NCI-H1694 (cell line): ENCODE data around the gene SMKR1.
"Not testable (repeated sequence)": the region's sequence is repeated elsewhere in the genome, so short reads cannot be mapped to it uniquely, and the experiment has no call there.

ENCODE experiments used
- DNase-seq: peaks from one replicate; lab custom pipeline; 2025; lab: John Stamatoyannopoulos, UW

The SMKR1 gene

DNA sequence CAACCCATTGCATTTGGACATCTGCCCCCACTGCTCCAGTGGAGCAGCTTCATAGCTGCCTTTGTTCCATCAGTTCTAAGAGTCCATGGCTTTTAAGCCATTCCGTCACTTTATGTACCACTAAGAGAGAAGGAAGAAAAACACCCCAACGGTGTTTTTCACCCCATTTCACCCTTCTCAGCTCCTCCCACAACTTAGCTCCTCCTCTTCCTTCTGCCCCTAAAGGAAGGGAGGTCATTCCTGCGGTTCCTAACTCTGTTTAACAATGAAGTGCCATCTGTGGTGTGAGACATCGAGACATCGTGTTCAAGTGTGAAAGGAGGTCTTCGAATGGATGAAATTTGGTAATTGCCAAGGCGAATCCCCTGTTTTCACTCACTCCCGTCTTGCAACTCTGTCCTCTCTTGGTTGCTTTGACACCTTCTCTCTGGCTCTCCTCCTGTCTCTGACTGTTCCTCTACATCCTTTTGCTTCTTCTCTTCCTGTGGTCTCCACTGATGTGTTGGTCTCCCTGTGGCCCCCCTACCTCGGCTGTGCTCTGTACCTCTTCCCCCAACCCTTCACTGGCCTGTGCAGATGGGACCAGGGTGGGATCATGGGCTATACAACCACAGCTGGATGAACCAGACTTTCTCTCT, 23.0 kb downstream of the SMKR1 start:
- no peak for DNase-seq

DNA sequence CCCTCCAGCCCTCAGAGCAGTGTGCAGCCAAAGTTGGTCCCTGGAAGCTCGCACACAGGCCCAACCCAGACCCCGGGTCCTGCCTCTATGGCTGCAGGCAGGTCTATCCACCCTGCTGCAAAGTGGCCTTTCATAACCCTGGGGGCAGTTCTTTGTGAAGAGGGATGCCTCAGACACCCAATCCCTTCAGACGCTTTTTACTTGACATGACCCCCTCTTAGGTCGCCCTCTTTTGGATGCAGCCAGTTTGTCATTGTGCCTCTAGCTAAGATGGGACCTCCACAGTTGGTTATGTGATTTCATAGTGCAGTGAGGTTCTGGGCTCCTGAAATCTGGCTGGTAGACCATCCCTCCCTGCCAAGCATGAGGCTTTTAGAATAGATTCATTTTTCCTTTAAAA, 27.3 kb downstream of the SMKR1 start:
- DNase-seq, result no peak

DNA sequence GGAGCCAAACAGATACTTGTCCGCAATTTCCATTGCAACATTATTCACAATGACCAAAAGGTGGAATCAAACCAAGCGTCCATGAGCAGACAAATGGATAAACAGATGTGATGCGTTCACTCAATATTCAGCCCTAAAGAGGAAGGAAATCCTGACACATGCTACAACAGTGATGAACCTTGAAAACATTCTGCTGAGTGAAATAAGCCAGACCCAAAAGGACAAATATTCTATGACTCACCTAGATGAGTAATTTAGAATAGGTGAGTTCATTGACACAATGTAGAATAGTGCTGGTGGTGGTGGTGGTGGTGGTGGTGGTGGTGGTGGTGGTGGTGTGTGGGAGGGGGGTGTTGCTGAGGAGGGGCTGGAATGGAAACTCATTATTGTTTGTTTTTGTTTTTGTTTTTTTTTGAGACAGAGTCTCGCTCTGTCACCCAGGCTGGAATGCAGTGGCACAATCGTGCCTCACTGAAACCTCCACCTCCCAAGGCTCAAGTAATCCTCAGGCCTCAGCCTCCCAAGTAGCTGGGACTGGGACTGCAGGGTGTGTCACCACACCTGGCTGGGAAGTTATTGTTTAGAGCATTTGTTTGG, 28.6 kb downstream of the SMKR1 start:
- no peak for DNase-seq

DNA sequence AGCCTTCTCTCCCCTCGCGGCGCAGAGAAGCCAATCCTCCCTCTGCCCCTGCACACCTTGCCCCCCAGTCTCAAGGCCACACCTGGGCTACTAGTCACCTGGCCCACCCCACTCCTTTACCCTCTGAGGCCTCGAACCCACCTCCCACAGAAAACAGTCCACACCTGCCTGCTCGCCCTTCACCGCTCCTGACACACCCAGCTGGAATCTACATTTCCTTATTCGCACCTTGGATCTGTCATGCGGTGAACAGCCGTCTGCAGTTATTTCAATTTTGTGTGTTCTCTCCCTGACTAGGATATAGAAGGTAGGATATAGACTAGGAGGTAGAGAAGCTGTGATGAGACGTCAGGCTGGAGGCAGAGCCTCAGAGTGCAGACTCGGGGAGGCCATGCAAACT, 29.4 kb downstream of the SMKR1 start:
- DNase-seq, result no peak

DNA sequence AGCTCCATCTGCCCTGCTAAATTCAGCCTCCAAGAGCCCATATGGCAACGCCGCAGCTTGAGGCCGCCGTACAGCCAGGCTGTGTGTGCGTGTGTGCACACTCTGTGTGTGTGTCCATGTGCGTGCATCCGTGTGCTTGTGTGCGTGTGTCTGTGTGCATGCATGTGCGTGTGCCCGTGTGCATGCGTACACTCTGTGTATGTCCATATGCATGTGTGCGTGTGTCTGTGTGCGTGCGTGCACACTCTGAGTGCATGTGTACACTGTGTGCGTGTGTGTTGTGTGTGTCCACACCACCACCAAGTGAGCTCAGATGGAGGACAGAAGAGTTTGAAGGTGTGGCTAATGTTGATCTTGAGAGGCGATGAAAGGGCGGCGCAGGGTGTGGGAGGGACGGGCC, 30.0 kb downstream of the SMKR1 start:
- no peak for DNase-seq

DNA sequence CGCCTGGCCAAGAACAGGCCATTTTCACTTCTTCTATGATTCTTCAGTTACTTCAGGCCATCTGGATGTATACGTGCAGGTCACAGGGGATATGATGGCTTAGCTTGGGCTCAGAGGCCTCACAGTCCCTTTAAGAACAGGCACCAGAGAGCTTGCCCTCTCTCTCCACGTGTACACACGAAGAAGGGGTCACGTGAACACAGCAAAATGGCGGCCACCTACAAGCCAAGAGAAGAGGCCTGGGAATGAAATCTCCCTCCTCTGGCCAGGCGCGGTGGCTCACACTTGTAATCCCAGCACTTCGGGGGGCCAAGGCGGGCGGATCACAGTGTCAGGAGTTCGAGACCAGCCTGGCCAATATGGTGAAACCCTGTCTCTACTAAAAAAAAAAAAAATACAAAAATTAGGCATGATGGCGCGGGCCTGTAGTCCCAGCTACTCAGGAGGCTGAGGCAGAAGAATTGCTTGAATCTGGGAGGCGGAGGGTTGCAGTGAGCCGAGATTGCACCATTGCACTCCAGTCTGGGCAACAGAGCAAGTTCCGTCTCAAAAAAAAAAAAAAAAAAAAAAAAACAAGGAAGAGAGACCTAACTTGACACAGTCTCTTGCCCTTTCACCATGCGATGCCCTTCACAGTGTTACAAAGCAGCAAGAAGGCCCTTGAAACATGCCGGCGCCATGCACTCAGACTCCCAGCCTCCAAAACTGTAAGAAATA, 32.4 kb downstream of the SMKR1 start:
- DNase-seq, result not testable (repeated sequence)

DNA sequence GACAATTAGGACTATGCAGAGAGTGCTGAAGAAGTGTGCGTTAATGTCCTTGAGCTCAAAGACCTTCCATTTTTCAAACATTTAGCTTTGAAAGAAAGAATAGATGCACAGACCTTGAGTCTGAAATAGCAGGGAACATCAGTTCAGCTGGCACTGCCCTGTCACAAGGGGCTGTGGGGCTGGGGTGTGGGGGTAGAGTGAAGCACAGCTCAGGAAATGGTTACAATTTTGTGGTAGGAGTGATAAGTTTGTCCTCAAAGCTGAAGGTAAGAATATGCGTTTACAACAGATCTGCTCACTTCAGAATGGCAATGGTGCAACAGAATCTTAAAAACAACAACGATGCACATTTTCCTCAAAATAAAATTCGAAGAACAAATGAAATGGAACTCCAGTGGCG, 33.6 kb downstream of the SMKR1 start:
- no peak for DNase-seq

DNA sequence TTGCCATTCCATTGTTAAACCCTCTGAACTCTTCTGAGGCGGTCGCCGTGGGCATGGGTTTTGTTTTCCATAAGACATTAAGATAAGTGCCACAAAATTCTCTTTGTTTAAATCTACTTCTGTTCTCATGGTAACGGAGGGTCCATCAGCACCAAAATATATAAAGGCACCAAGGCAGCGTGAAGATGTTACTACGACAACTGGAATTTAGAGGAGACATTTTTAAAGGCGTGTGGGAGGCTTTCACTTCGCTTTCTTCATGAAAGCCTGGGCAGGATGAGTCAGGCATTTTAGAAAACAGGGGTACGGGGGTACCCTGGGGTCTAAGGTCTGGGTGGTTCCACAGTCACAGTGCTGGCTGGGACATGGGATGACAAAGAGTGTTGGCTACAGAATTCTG, 34.0 kb downstream of the SMKR1 start:
- no peak for DNase-seq

DNA sequence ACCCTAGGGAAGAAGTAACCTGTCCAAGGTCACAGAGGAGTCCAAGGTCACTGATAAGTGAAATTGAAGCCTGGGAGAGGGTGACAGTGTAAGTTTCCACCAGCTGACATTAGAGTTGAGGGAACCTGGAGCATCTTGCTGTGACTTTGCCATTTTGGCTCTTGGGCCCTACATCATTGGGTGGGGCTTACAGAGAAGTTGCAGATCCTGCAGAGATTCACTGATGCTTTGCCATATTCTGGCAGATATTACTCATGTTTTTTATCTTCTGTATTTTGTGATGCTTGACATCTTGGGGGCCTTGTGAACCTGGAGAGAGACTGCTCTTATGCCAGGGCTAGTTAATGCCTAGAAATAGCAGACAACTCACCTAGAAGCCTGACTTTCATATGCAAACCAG, 36.5 kb downstream of the SMKR1 start:
- DNase-seq, result no peak

DNA sequence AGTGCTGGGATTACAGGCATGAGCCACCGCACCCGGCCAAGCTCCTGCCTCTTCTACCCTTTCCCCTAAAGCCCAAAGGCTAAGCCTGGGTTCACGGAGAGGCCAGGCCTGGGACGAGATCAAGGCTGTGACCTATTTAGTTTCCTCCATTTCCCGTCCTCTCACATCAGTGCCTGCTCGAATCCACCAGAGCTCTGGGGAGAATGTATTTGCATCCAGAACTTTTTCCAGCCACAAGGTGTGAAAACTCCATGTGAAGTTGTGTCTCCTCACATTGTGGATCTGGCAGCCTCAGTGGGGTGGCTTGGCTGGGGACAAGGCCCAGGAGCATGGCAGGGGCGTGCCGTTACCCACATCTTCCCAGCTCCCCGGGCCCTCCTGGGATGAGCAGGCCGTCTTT, 38.0 kb downstream of the SMKR1 start:
- no peak for DNase-seq

DNA sequence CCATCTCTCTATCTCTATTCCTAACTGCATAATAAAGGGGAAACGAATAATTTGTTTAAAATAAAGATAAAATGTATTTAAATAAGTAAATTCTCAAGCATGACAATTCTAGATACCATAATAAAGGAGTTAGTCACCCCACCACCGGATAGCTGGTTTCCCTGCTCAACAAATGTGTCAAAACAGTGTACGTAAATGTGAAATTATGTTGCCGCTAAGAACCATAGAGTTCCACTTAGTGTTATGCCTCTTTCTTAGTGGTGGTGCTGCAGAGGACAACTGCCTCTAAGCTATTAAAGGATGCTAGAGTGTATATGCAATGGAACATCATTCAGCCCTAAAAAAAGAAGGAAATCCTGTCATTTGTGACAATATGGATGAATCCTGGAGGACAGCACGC, 42.4 kb downstream of the SMKR1 start:
- no peak for DNase-seq

DNA sequence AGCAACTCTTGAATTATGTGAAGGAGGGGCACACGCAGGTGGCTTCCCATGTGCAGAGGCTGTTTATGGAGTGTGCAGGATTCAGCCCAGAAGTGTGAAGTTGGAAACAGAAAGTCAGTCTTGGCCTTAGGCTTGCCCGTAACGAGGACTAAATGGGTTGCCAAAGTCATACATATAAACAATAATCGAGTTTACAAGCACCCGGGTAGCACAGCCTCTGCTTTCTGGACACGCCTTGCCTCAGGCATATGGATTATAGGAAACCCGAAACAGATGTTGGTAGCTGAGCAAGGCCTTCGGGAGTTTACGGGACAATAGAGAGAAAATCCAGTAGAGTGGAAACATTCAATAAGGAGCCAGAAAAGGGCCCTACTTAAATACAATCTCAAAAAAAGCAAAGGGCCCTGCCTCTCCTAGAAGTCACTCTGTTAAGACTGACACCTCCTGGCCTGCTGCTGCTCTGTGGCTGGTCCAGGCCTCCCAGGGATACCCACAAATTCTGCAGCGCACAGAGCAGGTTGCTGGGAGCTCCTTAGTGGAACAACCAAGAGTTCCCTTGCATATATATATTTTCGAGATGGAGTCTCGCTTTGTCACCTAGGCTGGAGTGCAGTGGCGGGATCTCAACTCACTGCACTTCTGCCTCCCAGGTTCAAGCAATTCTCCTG, 48.5 kb downstream of the SMKR1 start:
- DNase-seq, result no peak

DNA sequence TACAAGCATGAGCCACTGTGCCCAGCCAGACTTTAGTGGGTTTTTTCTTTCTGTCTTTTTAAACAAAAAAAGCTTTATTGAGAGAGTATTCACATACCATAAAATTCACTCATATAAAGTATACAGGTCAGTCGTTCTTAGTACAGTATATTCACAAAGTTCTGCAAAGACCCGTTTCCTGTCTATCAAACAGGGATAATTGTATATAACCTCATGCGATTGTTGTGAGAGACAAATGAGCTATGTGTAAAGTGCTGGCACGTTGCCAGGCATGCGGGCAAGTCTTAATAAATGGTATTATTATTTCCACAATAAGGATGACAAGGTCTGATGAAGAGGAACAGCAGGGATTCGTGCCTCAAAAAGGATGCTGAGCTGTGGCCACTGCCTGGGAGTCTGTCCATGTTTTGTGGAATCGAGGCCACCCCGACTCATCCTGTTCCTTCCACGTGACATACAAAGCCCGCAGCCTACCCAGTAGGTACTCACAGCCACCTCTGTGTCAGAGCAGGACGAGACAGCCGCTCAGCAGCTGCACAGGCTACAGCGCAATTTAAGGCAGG, 51.6 kb downstream of the SMKR1 start:
- no peak for DNase-seq

DNA sequence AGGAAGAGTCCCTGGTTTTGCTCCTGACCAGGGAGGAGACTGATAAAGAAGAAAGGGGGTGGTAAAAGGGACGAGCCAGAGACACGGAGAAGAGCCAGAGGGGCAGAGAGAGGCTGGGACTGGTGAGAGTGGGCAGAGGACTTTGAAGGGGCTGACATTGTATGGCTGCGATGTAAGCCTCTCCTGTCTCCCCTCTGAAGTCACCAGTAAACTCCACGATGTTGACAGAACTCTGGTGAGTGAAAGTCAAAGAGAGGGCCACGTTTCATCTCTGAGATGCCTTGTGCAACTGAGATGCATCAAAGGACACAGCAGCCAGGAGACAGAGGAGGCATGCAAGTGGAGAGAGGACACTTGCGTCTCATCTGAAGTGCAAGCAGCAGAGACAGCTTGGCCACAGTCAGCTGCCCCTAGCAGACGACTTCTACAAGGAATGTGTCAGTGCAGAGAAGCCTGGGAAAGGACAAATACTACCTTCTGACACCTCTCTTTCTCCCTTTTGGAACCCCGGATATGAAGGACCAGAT, 54.3 kb downstream of the SMKR1 start:
- no peak for DNase-seq

DNA sequence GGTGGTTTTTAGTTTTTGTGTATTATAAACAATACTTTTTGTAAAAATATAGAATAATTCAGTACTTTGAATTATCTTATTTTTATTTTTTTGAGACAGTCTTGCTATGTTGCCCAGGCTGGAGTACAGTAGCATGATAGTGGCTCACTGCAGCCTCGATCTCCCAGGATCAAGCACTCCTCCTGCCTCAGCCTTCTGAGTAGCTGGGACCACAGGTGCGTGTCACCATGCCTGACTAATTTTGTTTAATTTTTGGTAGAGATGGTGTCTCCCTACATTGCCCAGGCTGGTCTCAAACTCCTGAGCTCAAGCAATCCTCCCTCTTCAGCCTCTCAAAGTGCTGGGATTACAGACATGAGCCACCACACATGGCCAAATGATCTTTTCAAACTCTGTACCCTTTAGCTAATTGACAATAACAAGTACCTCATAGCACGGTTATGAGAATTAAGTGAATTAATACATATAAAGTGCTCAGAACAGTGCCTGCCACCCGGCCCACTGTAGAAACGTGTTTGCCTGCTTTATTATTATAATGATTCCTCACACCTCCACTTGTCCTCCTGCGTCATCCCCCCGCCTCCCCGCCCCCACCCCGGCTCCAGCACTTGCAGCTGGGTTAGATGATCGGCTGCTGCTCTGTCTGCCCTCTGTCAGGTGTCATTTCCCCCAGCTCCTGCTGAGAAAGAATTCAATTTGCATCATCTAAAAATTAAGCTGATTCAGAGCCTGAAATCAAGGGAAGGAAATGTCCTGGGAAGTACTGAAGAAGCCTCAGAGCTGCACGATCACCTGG, 55.6 kb downstream of the SMKR1 start:
- no peak for DNase-seq

DNA sequence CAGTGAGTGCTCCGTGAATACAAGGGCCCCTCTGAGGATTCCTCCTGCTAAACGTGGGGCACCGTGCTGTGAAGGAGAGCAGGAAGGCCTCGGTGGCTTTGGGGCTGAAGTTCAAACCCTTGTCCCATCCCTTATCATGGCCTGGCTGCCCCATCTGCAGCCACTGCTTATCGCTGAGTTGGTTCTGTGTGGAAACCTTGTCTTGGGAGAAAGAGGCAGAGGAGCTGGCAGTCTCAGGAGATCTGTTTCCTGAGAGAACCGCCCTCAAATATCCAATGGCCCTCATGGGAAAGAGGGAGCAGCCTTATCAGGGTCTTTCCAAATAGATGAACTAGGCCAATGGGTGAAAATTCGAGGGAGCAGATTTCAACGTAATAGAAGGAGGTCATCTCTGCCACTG, 57.2 kb downstream of the SMKR1 start:
- DNase-seq, result no peak

DNA sequence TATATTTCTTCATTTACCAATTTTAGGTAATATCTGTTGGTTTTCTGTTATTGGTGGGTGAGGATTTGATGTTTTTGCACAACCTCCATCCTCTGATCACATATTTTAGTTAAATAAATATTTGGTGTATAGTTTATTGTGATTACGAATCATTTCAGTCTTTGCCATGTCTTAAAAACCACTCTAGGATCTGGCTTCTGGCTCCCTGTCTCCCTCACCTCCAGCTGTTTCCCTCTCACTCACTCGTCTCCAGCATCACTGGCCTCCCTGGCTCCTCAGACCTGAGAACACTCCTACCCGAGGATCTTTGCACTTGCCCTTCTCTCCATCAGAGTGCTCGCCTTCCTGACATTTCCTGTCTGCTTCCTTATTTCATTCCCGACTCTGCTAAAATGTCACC, 58.5 kb downstream of the SMKR1 start:
- DNase-seq, result no peak

DNA sequence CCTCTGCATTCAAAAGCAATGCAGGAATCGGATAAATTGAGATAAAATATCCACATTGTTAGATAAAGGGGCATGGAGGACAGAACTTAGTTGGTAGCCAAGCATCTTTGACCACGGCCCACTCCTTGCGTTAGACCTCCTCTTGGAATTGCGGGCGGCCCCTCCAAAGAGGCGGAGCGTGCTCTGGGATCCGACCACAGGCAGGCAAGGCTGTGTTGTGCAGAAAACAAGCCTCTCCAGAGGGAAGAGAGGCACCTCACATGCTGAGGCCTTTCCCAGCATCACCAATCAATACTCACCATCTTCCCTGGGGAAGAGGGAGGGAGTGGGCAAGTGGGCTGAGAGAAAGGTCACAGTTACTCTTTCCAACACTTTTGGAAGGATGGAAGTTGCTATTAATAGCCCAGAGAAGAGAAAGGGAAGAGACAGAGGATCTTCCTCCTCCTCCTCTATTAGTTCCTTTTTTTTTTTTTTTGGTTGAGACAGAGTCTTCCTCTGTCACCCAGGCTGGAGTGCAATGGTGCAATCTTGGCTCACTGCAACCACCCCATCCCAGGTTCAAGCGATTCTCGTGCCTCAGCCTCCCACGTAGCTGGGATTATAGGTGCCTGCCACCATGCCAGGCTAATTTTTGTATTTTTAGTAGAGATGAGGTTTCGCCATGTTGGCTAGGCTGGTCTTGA, 59.5 kb downstream of the SMKR1 start:
- no peak for DNase-seq
